Keratinocyte (primary cell): ENCODE results near the gene OBSCN. TPM values are rescaled to one million over a fixed set of nuclear protein-coding genes. Genes with fewer than 3 reads are reported as not detected.

Experiments used
- DNase-seq: peaks from one replicate; pipeline ENCODE4 v3.0.0-alpha.2; 2011; ENCODE audit warnings: low read depth, missing footprints, low spot score
- FAIRE-seq: peaks from 2 replicates; lab custom pipeline; 2011; peaks lifted over from hg19 to GRCh38; lab: Jason Lieb, UNC
- H2AFZ ChIP-seq: 2 replicates; pipeline ENCODE4 v1.6.0; 2012; ENCODE audit warnings: low read length, control low read depth, inconsistent platforms; ENCODE audit not compliant: control insufficient read depth
- H3K27ac ChIP-seq: 2 replicates; pipeline ENCODE4 v1.5.1; 2011; ENCODE audit warnings: low read length; ENCODE audit not compliant: control insufficient read depth, insufficient read depth
- H3K27me3 ChIP-seq: 3 replicates; pipeline ENCODE4 v1.6.0; 2011; ENCODE audit warnings: low read length; ENCODE audit not compliant: control insufficient read depth, insufficient read depth; ENCODE audit errors: extremely low read depth
- H3K36me3 ChIP-seq, 2 experiments: 2 replicates in 1 of 2; 3 replicates in 1 of 2; pipeline ENCODE4 v1.5.1; 2011; ENCODE audit warnings: low read length in 2 of 2, mild to moderate bottlenecking in 1 of 2; ENCODE audit not compliant: control insufficient read depth in 2 of 2, insufficient read depth in 2 of 2; ENCODE audit errors: extremely low read depth in 1 of 2
- H3K4me1 ChIP-seq: 3 replicates; pipeline ENCODE4 v1.5.1; 2011; ENCODE audit warnings: low read length; ENCODE audit not compliant: control insufficient read depth, insufficient read depth; ENCODE audit errors: extremely low read depth
- H3K4me2 ChIP-seq: 3 replicates; pipeline ENCODE4 v1.6.0; 2011; ENCODE audit warnings: low read depth, low read length; ENCODE audit not compliant: control insufficient read depth, insufficient read depth; ENCODE audit errors: extremely low read depth
- H3K4me3 ChIP-seq, 3 experiments: fragments of 200-600 bp in 1 of 3; sonication (generic) in 1 of 3; 2 replicates in 2 of 3; 3 replicates in 1 of 3; pipeline ENCODE4 v1.5.1; 2011 to 2016; ENCODE audit warnings: low read length in 3 of 3, mild to moderate bottlenecking in 3 of 3, control low read depth in 2 of 3, inconsistent platforms in 1 of 3, low read depth in 1 of 3, mixed read lengths in 1 of 3, mixed run types in 1 of 3, moderate library complexity in 1 of 3; ENCODE audit not compliant: control insufficient read depth in 2 of 3, insufficient read depth in 2 of 3; ENCODE audit errors: extremely low read depth in 1 of 3
- H3K79me2 ChIP-seq: 2 replicates; pipeline ENCODE4 v1.6.0; 2012; ENCODE audit warnings: low read length; ENCODE audit not compliant: control insufficient read depth, insufficient read depth
- H3K9ac ChIP-seq: 3 replicates; pipeline ENCODE4 v1.6.0; 2011; ENCODE audit warnings: low read length; ENCODE audit not compliant: control insufficient read depth, insufficient read depth; ENCODE audit errors: extremely low read depth
- H3K9me1 ChIP-seq: 3 replicates; pipeline ENCODE4 v1.6.0; 2011; ENCODE audit warnings: low read length; ENCODE audit not compliant: control insufficient read depth, insufficient read depth; ENCODE audit errors: extremely low read depth
- H3K9me3 ChIP-seq: 2 replicates; pipeline ENCODE4 v1.5.1; 2012; ENCODE audit warnings: low read depth, low read length; ENCODE audit not compliant: control insufficient read depth
- H4K20me1 ChIP-seq: 3 replicates; pipeline ENCODE4 v1.6.0; 2011; ENCODE audit warnings: low read length; ENCODE audit not compliant: control insufficient read depth, insufficient read depth; ENCODE audit errors: extremely low read depth
- CTCF ChIP-seq, 3 experiments: IDR thresholded peaks in 1 of 3; conservative IDR thresholded peaks in 1 of 3; optimal IDR thresholded peaks in 1 of 3; 2 replicates in 2 of 3; 3 replicates in 1 of 3; pipeline versions ENCODE3 to v1.5.1; 2011; ENCODE audit warnings: low read length in 3 of 3, mild to moderate bottlenecking in 3 of 3, moderate library complexity in 2 of 3, control low read depth in 1 of 3, inconsistent platforms in 1 of 3; ENCODE audit not compliant: insufficient read depth in 2 of 3; ENCODE audit errors: extremely low read depth in 1 of 3
- EZH2 ChIP-seq: IDR thresholded peaks from one replicate; pipeline ENCODE4 v1.6.1; 2012; ENCODE audit warnings: inconsistent platforms, mild to moderate bottlenecking, low read length, moderate library complexity
- dilution Hi-C: fragments of 300-500 bp; cut with MboI; formaldehyde crosslinking; loops from one replicate; pipeline ENCODE4 v1.7.0; 2020; ENCODE audit warnings: low sequenced_read_pairs; ENCODE audit not compliant: extremely low pct_ligation_motif_present
- polyA plus RNA-seq, 5 experiments: library from polyadenylated mRNA; depleted of rRNA in 3 of 5; stranded (reverse) in 3 of 5; stranded (forward) in 1 of 5; unstranded in 1 of 5; fragments of >200 nt; gene quantifications; 1 replicate in 1 of 5; 2 replicates in 3 of 5; 3 replicates in 1 of 5; pipeline versions ENCODE4 v1.2.1 to v1.2.3, GENCODE V29; 2011 to 2012; ENCODE audit warnings: missing spikeins in 2 of 5, low read depth in 1 of 5, low replicate concordance in 1 of 5

The OBSCN gene
- polyA plus RNA-seq, 1 donor (not counting 4 experiments of a cell fraction or from before 2014, with no cell fraction given), result 1.8 TPM

- Histone ChIP-seq H3K4me2 (no peak overlapping the region), H3K4me1 (no peaks in the 10 kb centered on the region), H2AFZ (no peak overlapping the region), H3K9me3 (no peaks in the 10 kb centered on the region), H3K9ac (no peak overlapping the region), H3K4me3 (no peak overlapping the region), H4K20me1 (no peaks in the 10 kb centered on the region), H3K36me3 (no peaks in the 10 kb centered on the region), H3K79me2 (no peaks in the 10 kb centered on the region), H3K27me3 (peaks cover 6% of the 10 kb centered on the region), H3K9me1 (no peaks in the 10 kb centered on the region), H3K27ac (no peak overlapping the region)
- FAIRE-seq, result no peak
- dilution Hi-C loops, result no loop called here
- no peak for TF ChIP-seq EZH2
- no peak for TF ChIP-seq CTCF (optimal IDR thresholded peaks at IDR 0.05 in 1 of 3, IDR thresholded peaks at IDR 0.05 in 1 of 3, conservative IDR thresholded peaks at IDR 0.05 in 1 of 3; ENCODE audit: extremely low read depth in 1 of 3, insufficient read depth in 2 of 3, low read length in 3 of 3)
- no peak for DNase-seq
Observed at GRCh38 chr1:228210712-228211530, 3.1 kb downstream of the OBSCN start.

- Histone ChIP-seq H2AFZ (no peak overlapping the region), H3K27ac (no peak overlapping the region), H3K9ac (no peak overlapping the region), H4K20me1 (no peaks in the 10 kb centered on the region), H3K9me3 (no peaks in the 10 kb centered on the region), H3K4me2 (no peak overlapping the region), H3K27me3 (peaks cover 5% of the 10 kb centered on the region), H3K79me2 (no peaks in the 10 kb centered on the region), H3K4me1 (no peaks in the 10 kb centered on the region), H3K9me1 (no peaks in the 10 kb centered on the region), H3K4me3 (no peak overlapping the region), H3K36me3 (no peaks in the 10 kb centered on the region)
- DNase-seq, result no peak
- no peak for TF ChIP-seq EZH2
- no peak for TF ChIP-seq CTCF (optimal IDR thresholded peaks at IDR 0.05 in 1 of 3, IDR thresholded peaks at IDR 0.05 in 1 of 3, conservative IDR thresholded peaks at IDR 0.05 in 1 of 3; ENCODE audit: extremely low read depth in 1 of 3, insufficient read depth in 2 of 3, low read length in 3 of 3)
- dilution Hi-C loops, result no loop called here
- FAIRE-seq, result no peak
Observed at GRCh38 chr1:228211531-228212414, 3.9 kb downstream of the OBSCN start.
